ENCODE measurements around the gene GOLGA6L7. TPM values are rescaled to one million over a fixed set of nuclear protein-coding genes. Genes with fewer than 3 reads are reported as not detected.

The GOLGA6L7 gene
- total and polyA plus RNA-seq, 2 experiments from 2014 or later, result 0.47 TPM; not detected in 1

GRCh38 chr15:28873585-28874190 lies 25.2 kb upstream of the GOLGA6L7 start:
- H3K4me2 ChIP-seq, result no peak overlapping the region
- H3K27ac ChIP-seq (ENCODE audit: low read depth), result no peak overlapping the region
- TF ChIP-seq EZH2phosphoT487 (IDR thresholded peaks at IDR 0.05; ENCODE audit: unreplicated experiment), result no peak
- TF ChIP-seq STAT1 (IDR thresholded peaks at IDR 0.05; ENCODE audit: unreplicated experiment), result no peak
- TF ChIP-seq ETS1 (IDR thresholded peaks at IDR 0.05), result no peak
- TF ChIP-seq CTCF (conservative IDR thresholded peaks at IDR 0.05; ENCODE audit: low read depth in 2 of 2), result 0 out of 4 replicates have a peak, but pooled peaks of 1 of the 2 experiments have one; percentile 2
- TF ChIP-seq ZNF114 (CRISPR knock-in tag; IDR thresholded peaks at IDR 0.05), result no peak
- H3K9me3 Mint-ChIP-seq, result no peaks in the 10 kb centered on the region; the same call in 2 of the 3 replicates
- ATAC-seq (no peak), DNase-seq (ENCODE audit: low spot score) (no peak)
- H3K4me1 Mint-ChIP-seq, result peaks cover 12% of the 10 kb centered on the region
- H4K20me1 ChIP-seq (replicated peaks; ENCODE audit: insufficient read depth), result no peaks in the 10 kb centered on the region
- H3K4me3 Mint-ChIP-seq, result no peak overlapping the region
- no peaks in the 10 kb centered on the region for H3K79me2 ChIP-seq (replicated peaks; ENCODE audit: insufficient read depth)
- H3F3A ChIP-seq (replicated peaks; ENCODE audit: low read depth), result no peaks in the 10 kb centered on the region
- H3K36me3 ChIP-seq (ENCODE audit: insufficient read depth), result no peaks in the 10 kb centered on the region
- H3K27ac Mint-ChIP-seq, result no peak overlapping the region
- no peak overlapping the region for H3K4me3 ChIP-seq
- no peak overlapping the region for H2AFZ ChIP-seq
- no peaks in the 10 kb centered on the region for H3K27me3 ChIP-seq (ENCODE audit: insufficient read depth)
- peaks cover 15% of the 10 kb centered on the region; the same call in 1 of the 2 replicates for H3K4me1 ChIP-seq (ENCODE audit: insufficient read depth)
- H3K9me2 ChIP-seq (ENCODE audit: insufficient read depth), result no peaks in the 10 kb centered on the region
- peaks cover 3% of the 10 kb centered on the region; the same call in 1 of the 3 replicates for H3K36me3 Mint-ChIP-seq (ENCODE audit: low read depth)
- H3K27me3 Mint-ChIP-seq (ENCODE audit: insufficient read depth, low read depth, poor library complexity), result peaks cover 11% of the 10 kb centered on the region

GRCh38 chr15:28873006-28873405 lies 24.6 kb upstream of the GOLGA6L7 start:
- no peak for ATAC-seq
- H3K4me2 ChIP-seq, result no peak overlapping the region
- no peak overlapping the region for H3K27ac Mint-ChIP-seq
- H3K4me3 ChIP-seq, result no peak overlapping the region
- no peaks in the 10 kb centered on the region for H3K27me3 ChIP-seq (ENCODE audit: insufficient read depth)
- H3K9me3 Mint-ChIP-seq, result no peaks in the 10 kb centered on the region; the same call in 2 of the 3 replicates
- no peak overlapping the region for H3K27ac ChIP-seq (ENCODE audit: low read depth)
- H3K9me2 ChIP-seq (ENCODE audit: insufficient read depth), result no peaks in the 10 kb centered on the region
- no peaks in the 10 kb centered on the region for H4K20me1 ChIP-seq (replicated peaks; ENCODE audit: insufficient read depth)
- no peak overlapping the region for H3K4me3 Mint-ChIP-seq
- no peak for DNase-seq (ENCODE audit: low spot score)
- peaks cover 12% of the 10 kb centered on the region for H3K4me1 Mint-ChIP-seq
- no peaks in the 10 kb centered on the region for H3F3A ChIP-seq (replicated peaks; ENCODE audit: low read depth)
- H3K79me2 ChIP-seq (replicated peaks; ENCODE audit: insufficient read depth), result no peaks in the 10 kb centered on the region
- peaks cover 6% of the 10 kb centered on the region for H3K27me3 Mint-ChIP-seq (ENCODE audit: insufficient read depth, low read depth, poor library complexity)
- H3K36me3 Mint-ChIP-seq (ENCODE audit: low read depth), result peaks cover 3% of the 10 kb centered on the region; the same call in 1 of the 3 replicates
- no peak overlapping the region for H2AFZ ChIP-seq
- H3K4me1 ChIP-seq (ENCODE audit: insufficient read depth), result peaks cover 15% of the 10 kb centered on the region; the same call in 1 of the 2 replicates
- no peaks in the 10 kb centered on the region for H3K36me3 ChIP-seq (ENCODE audit: insufficient read depth)
- no peak for TF ChIP-seq STAT1 (IDR thresholded peaks at IDR 0.05; ENCODE audit: unreplicated experiment)
- no peak for TF ChIP-seq REST (IDR thresholded peaks at IDR 0.05; ENCODE audit: unreplicated experiment)
- no peak for TF ChIP-seq CTCF (conservative IDR thresholded peaks at IDR 0.05; ENCODE audit: low read depth in 2 of 2)
- no peak for TF ChIP-seq ZNF114 (CRISPR knock-in tag; IDR thresholded peaks at IDR 0.05)
- TF ChIP-seq NANOG (IDR thresholded peaks at IDR 0.05; ENCODE audit: borderline replicate concordance), result no peak
- no peak for TF ChIP-seq POLR2AphosphoS5 (IDR thresholded peaks at IDR 0.05; ENCODE audit: low read depth)
- no peak for TF ChIP-seq ETS1 (IDR thresholded peaks at IDR 0.05)
- TF ChIP-seq CREB1 (CRISPR knock-in tag; IDR thresholded peaks at IDR 0.05; ENCODE audit: low read depth), result no peak
- TF ChIP-seq EZH2 (IDR thresholded peaks at IDR 0.05; ENCODE audit: low read depth, unreplicated experiment), result no peak
- no peak for TF ChIP-seq JUNB (IDR thresholded peaks at IDR 0.05; ENCODE audit: unreplicated experiment)

Data from GM23338 (cell line).